GM19193 (cell line): ENCODE results near the gene OR13C9.
"Not testable (repeated sequence)": the region's sequence is repeated elsewhere in the genome, so short reads cannot be mapped to it uniquely, and the experiment has no call there.

ENCODE experiments used
- POLR2A ChIP-seq: IDR thresholded peaks from 4 replicates; pipeline ENCODE4 v1.6.1; 2011; ENCODE audit not compliant: insufficient read depth, insufficient read length; ENCODE audit errors: extremely low read depth

Gene OR13C9, protein sequence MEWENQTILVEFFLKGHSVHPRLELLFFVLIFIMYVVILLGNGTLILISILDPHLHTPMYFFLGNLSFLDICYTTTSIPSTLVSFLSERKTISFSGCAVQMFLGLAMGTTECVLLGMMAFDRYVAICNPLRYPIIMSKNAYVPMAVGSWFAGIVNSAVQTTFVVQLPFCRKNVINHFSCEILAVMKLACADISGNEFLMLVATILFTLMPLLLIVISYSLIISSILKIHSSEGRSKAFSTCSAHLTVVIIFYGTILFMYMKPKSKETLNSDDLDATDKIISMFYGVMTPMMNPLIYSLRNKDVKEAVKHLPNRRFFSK

DNA sequence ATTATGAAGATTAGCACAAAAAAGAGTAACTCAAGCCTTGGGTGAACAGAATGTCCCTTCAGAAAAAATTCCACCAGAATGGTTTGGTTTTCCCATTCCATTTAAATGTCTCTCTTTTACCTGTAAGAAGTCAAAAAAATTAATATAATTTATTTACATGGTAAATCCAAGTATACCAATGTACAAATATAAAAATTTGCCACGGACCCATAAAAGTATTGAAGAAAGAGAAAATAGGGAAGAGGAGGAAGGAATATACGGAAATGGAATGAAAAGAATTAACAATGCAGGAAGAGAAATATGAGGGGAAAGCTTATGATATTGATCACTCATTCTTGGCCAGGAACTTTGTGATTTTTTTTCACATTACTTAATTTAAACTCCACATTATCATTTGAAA lies at the start of gene OR13C9:
TSS of gene OR13C9 (minus strand) at position 101 of the 400 bp plus-strand sequence. CDS start at position 101, 0 bp downstream.
- no peak for TF ChIP-seq POLR2A

DNA sequence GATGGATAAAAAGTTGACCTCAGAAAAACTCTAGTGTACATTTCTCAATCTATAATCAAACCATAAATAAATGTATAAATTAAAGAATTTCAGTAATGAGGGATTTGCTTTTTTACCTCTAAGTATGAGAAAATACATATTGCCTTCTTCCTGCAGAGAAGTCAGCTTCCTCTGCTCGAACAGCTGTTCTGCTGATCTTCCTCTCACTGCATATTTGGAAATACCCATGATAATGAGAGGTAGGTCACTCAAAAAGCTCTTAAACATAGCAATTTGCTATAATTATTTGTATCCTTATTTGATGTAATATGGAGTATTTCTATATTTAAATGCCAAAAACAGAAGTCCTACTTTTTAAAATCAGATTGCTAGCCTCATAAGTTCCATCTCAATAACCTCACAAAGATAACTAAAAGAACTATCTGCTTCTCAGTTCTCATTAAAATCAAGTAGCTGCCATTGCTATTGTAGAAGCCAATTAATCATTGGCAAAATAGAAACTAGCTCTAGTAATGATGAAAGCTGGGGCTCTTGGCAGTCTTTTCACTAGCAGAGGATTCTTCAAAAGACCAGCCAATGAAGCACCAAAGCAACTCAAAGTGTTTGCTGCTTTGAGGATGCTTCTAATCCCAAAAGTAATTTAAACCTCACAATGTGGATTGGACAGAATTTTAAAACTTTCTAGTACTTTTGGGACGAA lies 40.6 kb upstream of the OR13C9 start:
- no peak for TF ChIP-seq POLR2A

DNA sequence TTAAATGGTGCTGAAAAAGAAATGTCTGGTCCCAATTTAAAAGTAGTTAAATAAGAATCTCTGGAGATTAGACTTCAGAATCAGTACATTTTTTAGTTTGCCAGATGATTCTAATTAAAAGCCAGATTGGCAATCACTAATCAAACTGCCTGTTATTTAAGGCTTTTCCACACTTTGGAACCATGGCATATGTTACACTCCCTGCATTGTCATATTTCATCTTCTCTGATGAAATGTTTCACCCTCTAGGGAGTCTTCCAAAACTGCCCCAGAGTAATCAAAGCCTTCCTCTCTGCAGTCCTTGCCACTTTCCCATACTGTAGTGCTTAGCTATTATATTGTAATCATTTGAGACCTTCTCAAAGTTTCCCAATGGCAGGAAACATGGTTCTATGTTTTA lies 17.5 kb upstream of the OR13C9 start:
- no peak for TF ChIP-seq POLR2A

DNA sequence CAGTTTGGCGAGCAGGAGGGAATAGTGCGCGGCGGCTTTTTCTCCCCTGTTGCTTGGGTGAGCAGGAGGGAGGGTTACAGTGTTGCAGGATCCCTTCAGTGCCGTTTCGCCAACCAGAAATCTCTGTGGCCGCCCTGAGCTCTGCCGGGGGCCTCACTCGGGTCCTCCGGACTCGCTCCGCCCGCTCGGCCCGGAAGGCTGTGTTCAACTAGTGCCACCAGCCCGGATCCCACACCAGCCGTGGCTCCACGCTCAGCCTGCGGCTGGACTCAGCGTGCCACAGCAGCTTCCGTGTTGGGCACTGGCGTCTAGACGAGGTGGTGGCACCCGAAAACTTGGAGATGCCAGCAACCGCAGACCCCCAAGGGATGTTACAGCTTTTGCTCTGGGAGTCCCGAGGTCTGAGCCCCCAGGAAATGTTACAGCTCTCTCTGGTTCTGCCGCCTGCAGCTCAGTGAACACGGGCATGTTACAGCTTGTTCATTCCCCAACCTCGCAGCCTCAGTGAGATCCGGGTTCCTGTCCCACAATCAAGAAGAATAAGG lies 16.0 kb upstream of the OR13C9 start:
- no peak for TF ChIP-seq POLR2A

DNA sequence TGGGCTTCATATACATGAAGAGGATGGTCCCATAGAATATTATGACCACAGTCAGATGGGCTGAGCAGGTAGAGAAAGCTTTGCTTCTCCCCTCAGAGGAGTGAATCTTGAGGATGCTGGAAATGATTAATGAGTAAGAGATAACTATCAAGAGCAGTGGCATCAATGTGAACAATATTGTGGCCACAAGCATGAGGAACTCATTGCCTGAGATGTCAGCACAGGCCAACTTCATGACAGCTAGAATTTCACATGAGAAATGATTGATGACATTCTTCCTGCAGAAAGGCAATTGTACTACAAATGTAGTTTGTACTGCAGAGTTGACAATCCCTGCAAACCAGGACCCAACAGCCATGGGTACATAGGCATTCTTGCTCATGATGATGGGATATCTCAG lies 586 bp downstream of the OR13C9 start:
- TF ChIP-seq POLR2A = no peak

DNA sequence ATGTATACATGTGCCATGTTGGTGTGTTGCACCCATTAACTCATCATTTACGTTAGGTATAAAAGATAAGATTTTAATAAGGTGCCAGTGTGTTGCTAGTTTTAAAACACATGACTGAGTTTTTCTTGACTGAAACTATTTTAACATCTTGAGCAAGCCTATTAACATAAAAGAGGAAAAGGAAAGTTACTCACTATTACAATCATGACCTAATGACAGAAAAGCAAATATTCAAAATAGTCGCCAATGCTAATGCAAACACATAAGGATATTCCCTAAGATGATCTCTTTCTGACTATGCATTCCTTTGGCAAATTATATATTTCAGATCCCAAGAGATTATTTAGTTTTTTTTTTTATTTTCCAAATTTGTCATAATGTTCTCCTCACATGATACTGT lies 6.8 kb downstream of the OR13C9 start:
- TF ChIP-seq POLR2A = no peak

DNA sequence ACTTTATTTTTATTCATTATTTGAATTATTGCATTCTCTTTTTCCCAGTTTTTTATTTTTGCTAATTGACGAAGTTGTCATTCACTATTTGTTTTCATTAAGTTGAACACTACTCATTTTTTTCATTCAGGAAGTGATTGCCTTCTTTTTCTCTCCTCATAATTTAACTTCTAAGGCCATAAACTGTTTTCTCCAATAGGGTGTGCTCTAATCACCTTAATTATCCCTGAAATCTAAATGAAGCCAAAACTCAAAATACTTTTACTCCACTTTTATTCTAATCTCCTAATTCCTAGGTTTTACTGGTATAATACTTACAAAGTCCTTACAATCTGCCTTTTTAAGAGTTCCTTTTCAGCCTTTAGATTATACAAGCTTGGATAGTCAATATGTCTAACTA lies 9.7 kb downstream of the OR13C9 start:
- no peak for TF ChIP-seq POLR2A

DNA sequence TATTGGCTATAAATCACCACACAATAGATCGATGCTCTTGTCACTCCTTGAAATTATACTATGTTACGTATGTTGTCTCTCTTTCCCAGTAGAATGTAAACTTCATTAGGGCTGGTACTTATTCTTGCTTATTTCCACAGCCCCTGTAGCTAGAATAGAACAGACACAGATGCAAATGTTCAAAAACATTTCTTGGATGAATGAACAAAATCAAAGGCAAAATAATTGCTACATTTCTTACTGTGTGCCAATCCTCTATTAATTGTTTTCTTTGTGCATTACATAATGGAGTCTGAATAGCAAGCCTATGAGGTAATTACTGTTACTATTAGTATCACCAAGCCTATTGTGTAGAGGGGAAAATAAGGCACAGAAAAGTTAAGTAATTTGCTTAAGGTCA lies 11.9 kb downstream of the OR13C9 start:
- TF ChIP-seq POLR2A = no peak

DNA sequence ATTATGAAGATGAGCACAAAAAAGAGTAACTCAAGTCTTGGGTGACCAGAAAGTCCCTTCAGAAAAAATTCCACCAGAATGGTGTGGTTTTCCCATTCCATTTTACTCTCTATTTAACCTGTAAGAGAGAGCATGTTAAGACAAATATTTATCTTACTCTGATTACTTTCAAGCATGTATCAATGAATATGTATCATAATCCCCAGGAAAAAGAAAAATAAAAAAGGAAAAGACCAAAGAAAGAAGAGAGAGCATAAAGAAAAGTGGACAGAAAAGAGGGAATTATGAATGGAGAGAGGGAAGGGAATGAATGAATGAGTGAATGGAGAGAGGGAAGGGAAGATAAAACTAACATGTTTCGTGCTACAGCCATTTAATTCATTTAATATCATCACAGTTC lies 12.5 kb downstream of the OR13C9 start, which contains the start of gene OR13C2:
TSS of gene OR13C2 (minus strand) at position 101 of the 400 bp plus-strand sequence. CDS start at position 101, 0 bp downstream.
- not testable (repeated sequence) for TF ChIP-seq POLR2A

DNA sequence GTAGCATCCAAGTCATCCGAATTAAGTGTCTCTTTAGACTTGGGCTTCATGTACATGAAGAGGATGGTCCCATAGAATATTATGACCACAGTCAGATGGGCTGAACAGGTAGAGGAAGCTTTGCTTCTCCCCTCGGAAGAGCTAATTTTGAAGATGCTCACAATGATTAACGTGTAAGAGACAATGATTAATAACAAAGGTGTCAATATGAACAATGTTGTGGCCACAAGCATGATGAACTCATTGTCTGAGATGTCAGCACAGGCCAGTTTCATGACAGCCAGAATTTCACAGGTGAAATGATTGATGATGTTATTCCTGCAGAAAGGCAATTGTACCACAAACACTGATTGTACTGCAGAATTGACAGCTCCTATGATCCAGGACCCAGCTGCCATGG lies 13.2 kb downstream of the OR13C9 start:
- TF ChIP-seq POLR2A = no peak

DNA sequence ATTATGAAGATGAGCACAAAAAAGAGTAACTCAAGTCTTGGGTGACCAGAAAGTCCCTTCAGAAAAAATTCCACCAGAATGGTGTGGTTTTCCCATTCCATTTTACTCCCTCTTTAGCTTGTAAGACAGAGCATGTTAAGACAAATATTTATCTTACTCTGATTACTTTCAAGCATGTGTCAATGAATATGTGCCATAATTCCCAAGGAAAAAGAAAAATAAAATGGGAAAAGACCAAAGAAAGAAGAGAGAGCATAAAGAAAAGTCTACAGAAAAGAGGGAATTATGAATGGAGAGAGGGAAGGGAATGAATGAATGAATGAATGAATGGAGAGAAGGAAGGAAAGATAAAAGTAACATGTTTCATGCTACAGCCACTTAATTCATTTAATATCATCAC lies 18.7 kb downstream of the OR13C9 start, which contains the start of gene OR13C5:
TSS of gene OR13C5 (minus strand) at position 101 of the 400 bp plus-strand sequence. CDS start at position 101, 0 bp downstream.
- not testable (repeated sequence) for TF ChIP-seq POLR2A

DNA sequence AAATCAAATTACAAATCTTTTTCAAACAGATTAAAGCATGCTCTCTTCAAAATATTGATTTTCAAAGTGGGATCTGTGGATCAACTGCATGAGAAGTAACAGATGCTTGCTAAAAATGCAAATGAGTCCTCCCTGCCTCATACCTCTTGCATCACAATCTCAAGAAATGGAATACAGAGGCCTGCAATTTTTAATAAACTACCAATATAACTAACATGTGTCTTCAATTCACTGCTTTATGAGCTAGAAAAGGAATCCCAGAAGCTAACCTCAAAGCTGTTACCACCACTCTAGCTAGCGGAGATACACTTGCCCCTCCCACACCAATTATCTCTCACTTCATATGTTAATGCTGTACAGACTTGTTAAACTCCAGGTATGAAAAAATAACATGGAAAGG lies 28.4 kb downstream of the OR13C9 start:
- TF ChIP-seq POLR2A = no peak

DNA sequence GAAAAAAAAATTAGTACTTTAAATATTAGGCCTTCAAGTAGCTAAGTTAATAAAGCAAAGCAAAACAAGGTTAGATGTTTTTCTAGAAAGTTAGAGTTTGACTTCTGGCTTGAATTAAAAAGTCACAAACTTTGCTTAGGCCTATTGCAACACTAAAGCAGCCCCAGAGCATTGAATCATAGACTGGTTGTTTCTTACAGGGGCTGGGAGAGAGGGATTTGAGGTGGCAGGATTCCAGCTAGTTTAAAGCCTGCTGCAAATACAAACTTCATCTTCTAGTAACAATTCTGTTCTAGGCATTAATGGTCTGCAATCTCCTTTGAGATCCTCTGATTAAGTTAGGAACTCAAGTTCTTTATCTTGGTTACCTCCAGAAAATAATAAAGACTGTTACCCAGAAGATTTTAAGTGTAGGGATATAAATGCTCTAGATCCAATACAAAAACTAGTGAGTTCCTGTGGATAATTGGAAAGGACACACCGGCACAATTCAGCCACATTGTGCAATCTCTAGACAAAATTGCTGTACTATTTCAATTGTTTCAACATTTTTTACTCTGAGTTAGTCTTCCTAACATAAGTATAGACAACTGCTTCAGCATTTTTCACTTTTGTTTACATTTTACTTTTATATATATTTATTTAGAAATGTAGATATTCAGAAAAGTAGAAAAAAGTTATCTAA lies 31.4 kb downstream of the OR13C9 start:
- TF ChIP-seq POLR2A = no peak

DNA sequence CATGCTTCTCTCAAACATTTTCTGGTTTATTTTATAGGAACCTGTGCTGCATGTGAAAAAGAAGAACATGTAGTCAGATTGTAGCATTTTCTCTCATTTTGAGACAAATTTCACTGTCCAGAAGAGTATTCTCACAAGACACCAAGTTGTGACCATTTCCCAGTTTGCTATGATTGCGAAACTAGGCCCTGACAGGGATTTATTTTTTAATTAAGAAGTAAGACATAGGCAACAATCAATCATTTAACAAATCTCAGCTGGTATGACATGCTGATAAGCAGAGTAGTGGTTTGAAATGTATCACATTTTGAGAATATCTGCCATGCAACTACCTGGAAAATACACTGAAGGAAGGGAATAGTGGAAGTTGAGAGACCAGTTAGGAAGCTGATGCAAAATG lies 37.4 kb downstream of the OR13C9 start:
- TF ChIP-seq POLR2A = no peak

DNA sequence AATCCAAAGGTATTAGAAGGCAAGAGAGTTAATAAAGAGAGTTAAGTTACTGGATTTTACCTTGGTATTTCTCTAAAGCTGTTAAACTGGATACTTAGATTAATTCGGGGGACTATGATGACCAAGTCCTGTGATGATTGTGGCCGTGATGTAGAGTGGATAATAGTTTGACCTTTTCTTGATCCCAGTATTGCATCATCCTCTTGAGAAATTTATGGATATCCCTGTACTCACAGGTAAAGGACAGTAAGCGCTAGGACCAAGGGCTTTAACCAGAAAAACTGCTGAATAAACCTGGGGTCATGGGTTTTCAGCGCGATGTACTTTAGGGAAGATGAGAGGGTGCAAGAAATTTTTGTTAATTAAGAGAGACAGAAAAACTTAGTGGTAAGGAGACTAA lies 40.7 kb downstream of the OR13C9 start:
- no peak for TF ChIP-seq POLR2A
